ENCODE measurements around the gene PCSK6.

- TF ChIP-seq, protein P1, sequence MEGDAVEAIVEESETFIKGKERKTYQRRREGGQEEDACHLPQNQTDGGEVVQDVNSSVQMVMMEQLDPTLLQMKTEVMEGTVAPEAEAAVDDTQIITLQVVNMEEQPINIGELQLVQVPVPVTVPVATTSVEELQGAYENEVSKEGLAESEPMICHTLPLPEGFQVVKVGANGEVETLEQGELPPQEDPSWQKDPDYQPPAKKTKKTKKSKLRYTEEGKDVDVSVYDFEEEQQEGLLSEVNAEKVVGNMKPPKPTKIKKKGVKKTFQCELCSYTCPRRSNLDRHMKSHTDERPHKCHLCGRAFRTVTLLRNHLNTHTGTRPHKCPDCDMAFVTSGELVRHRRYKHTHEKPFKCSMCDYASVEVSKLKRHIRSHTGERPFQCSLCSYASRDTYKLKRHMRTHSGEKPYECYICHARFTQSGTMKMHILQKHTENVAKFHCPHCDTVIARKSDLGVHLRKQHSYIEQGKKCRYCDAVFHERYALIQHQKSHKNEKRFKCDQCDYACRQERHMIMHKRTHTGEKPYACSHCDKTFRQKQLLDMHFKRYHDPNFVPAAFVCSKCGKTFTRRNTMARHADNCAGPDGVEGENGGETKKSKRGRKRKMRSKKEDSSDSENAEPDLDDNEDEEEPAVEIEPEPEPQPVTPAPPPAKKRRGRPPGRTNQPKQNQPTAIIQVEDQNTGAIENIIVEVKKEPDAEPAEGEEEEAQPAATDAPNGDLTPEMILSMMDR (IDR thresholded peaks at IDR 0.05): no peak
- TF ChIP-seq POLR2A (IDR thresholded peaks at IDR 0.05): no peak
- no peak for TF ChIP-seq EP300 (IDR thresholded peaks at IDR 0.05)
- no peak for TF ChIP-seq POLR2AphosphoS5 (IDR thresholded peaks at IDR 0.05)
These were observed 211.5 kb downstream of the PCSK6 start for GRCh38 chr15:101277943-101278564.

Measured in gastroesophageal sphincter (tissue), 3 donors.